Dedifferentiated amniotic fluid mesenchymal stem cell (primary cell): ENCODE results near the gene PLCH1.
A peak's percentile ranks its signal among the peaks of the same experiment; 100 is the strongest.

ENCODE experiments used
- DNase-seq: peaks from one replicate; pipeline ENCODE4 v3.0.0-alpha.2; 2016; ENCODE audit errors: extremely low spot score

Gene PLCH1

DNA sequence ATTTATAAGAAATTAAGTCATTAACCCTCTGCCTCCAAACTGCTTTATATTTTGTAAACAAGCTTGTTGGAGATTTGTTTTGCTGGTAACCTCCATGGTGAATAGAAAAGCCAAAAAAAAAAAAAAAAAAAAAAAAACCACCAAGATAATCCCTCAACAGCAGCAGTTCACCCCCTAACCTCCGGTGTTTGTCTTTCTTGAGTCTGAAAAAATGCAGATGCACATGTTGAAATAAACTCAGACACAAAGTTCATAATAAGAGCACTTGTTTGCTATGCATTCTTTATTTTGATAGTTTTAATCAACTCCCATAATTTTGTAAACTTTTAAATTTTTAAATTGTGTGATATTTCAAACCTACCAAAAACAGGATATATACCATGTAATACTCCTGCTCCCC lies 1.8 kb upstream of the PLCH1 start:
- no peak for DNase-seq

DNA sequence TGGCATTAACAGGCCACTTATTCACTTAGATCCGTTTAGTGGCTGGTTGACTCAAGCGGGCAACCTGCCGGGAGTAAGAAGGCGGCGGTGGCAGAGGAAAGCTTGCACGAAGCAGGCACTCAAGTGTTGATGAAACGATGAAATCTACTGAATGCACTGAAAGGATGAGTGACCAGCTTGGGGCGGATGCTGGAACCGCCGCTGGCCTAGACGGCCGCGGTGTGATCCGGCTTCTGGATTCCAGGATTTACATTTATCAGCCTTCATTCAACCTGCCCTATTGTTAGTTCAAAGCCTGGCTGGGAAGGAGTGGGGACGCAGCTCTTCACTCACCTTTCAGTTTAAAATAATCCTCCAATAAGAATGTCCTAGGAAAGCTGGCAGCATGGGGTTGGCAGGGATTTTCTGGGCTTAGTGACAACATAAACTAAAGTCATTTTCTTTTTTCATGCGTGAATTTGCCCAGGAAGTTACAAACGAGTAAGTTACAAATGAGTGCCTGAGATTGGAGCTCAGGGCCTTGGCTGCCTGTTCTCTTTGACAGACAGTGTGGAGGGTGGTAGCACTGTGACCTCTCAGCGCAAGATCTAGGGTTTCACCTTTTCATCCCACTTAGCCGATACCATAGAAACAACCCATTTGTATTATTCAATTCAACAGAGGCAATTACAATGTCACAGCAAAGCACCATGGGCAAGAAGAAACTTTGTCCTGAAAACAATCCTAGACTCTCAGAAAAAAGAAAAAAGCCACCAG lies 1.1 kb upstream of the PLCH1 start:
- no peak for DNase-seq

- DNase-seq, result no peak
These were observed 753 bp downstream of the PLCH1 start for GRCh38 chr3:155744010-155744625.

DNA sequence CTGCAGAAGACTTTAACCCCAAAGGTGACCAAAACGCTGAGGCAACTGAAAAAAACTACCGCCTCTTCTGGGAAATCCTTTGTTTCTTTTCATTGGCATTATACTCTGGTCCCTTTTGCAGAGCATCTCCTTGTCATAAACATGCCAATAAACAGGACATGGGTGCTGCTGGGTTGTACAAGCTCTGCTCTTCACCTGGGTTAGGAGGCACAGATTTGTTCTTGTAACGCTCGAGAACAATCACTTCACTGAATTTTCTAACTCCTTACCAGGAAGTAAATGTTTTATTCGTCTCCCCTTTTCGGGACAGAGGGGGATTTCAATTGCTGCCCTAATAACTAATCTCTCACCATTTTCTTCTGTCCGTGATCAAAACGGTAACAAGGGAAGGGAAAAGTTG lies 1.3 kb downstream of the PLCH1 start:
- no peak for DNase-seq

GRCh38 chr3:155742349-155742965 lies 2.4 kb downstream of the PLCH1 start:
- no peak for DNase-seq

DNA sequence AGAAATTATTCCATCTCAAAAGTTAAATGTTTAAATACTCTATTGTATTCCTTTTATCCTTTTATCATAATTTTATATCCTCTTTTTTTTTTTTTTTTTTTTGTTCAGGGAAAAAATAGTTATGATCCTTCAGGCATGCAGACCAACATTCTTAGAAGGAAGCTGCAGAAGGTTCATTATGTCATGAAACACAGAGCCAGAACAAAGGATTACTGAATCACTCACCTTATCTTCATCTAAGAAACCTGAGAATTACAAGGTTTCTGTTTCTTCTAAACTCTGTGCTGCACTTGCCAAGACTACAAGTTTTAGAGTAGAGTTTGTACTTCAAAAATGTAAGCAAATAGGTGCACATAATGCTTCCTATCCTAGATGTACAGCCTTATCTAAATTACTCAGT lies 3.3 kb downstream of the PLCH1 start:
- no peak for DNase-seq

DNA sequence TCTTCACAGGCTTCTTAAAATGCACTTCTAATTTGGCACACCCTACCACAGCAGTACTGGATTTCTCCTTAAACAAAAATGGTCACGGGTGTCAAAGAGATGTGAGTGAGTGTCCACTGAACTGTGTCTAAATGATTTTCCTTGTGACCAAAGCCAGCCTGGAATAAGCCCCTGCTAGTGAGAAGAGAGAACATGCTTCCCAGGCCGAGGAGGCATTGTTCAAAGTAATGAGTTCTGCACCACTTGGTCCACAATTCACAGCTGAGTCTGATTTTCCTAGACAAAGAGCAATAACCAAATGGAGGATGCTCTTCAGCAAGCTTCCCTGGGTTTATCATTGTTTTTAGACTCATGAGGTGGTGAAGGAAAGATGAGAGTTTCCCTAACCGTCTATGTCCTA lies 3.8 kb downstream of the PLCH1 start:
- no peak for DNase-seq

DNA sequence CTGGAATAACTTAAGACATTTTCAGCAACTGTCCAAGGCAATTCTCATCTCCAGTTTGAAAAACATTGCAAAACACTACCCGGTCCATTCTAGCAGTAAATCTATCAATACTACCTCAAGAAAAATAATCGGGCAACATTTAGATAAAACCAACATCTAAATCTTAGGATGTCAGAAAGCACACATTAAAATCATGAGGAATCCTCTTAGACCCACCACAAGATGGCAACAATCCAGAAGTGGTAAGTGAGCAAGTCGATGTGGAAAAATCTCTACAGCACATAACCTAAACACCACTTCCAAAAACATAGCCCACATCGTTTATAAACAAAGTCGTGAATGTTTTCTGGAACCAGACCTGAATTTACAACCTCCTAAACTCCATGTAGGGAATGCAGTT lies 5.7 kb downstream of the PLCH1 start:
- DNase-seq, result no peak

- DNase-seq, result no peak
These were observed 6.2 kb downstream of the PLCH1 start for GRCh38 chr3:155738580-155739076.

DNA sequence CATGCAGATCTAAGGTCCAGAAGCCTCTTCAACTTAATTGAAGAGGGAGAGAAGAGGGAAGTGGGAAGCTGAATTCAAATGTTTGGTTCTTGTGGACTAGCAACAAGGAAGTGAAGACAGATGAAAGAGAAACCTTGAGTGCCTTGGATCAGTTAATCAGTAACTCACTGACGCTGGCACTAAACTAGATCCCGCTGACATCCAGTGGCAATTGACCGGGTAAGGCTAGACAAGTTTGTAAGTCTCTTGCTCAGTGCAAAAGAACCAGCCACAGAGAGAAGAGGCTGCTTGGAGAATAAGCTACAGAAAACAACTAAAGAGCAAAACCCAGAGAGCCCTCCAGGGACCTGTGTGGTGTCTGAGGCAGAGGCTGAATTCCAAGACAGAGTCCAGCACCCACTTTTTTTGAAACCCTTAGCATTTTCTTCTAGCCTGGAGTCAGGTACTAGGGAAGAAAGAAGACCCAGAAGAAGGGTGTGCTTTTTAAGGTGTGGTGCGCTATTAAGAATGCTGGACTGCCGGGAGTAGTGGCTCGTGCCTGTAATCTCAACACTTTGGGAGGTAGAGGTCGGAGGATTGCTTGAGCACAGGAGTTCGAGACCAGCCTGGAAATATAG lies 6.9 kb downstream of the PLCH1 start:
- no peak for DNase-seq

- no peak for DNase-seq
These were observed 8.5 kb downstream of the PLCH1 start for GRCh38 chr3:155736381-155736780.

DNA sequence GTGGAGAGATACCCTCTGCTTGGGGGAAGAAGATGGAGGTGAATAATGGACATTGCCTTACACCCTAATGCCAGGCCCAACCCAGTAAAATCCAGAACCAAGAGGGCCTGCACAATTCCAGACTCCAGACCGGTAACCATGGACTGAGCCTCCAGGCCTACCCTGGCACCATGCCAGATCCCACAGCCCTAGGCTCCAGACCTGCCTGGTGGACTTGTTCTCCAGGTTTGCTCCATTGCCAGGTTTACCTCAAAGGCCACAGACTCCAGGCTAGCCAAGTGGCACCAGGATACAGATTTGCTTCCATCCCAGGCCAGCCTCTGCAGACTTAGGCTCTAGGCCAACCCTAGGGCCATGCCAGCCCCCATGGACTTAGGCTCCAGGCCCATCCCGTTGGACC lies 14.0 kb downstream of the PLCH1 start:
- DNase-seq, result no peak

DNA sequence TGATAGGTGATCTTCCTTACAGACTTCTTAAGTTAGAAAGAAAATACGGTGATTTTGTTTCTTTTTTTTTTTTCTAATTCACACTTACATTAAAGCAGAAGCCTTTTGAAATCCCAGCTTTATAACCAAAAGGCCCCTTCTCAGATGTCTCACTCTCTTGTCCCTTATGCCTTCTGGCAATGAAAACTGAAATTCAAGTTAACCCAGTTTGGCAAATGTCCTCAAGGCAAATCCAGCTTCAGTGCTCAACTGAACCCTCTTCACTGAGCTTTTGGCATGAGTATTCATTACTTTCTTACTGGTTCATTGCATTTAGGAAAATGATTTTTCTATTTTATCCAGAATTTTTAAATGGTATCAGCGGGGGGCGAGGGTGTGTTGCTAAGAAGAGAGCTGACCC lies 17.0 kb downstream of the PLCH1 start:
- DNase-seq, result no peak

DNA sequence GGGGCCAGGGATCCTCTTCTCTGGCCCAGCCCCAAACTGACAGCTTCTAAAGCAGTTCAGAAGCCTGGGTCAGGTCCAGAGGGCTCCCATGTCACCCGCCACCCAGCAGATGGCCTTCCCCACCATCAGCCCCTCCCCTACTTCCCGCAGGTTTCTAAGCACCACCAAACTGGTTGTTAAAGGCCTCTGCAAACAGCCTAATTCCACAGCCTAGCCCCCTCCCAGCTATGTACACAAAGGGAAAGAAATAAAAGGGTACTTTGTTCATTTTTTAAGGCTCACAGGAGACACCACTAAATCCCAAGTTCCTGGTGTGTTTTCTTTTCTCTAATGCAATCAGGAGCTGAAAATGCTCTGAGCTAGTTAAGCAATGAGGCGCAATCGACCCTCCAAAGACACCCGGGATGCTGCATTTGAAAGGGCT lies 30.6 kb downstream of the PLCH1 start:
- no peak for DNase-seq

DNA sequence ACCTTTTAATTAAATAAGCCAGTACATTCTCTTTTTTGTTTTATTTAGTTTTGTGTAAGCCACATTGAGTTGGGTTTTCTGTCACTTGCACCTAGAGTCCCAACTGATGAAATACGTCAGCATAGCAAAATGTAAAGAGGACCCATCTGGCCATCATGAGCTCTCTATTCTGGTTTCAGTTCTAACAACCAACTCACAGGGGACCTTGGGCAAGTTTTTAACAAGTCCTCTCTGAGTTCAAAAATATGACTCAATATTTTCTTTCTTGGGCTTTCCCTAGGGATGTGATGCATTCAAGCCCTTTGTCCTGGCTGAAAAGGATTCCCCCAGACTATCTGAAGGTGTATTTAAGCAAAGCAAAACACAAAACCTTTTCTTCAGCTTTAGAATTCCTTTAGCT lies 32.9 kb downstream of the PLCH1 start:
- no peak for DNase-seq

GRCh38 chr3:155704771-155705559 lies 39.9 kb downstream of the PLCH1 start:
- DNase-seq, result no peak

GRCh38 chr3:155704061-155704460 lies 40.8 kb downstream of the PLCH1 start:
- DNase-seq, result no peak

- DNase-seq, result no peak
These were observed 41.9 kb downstream of the PLCH1 start for GRCh38 chr3:155702745-155703591.

DNA sequence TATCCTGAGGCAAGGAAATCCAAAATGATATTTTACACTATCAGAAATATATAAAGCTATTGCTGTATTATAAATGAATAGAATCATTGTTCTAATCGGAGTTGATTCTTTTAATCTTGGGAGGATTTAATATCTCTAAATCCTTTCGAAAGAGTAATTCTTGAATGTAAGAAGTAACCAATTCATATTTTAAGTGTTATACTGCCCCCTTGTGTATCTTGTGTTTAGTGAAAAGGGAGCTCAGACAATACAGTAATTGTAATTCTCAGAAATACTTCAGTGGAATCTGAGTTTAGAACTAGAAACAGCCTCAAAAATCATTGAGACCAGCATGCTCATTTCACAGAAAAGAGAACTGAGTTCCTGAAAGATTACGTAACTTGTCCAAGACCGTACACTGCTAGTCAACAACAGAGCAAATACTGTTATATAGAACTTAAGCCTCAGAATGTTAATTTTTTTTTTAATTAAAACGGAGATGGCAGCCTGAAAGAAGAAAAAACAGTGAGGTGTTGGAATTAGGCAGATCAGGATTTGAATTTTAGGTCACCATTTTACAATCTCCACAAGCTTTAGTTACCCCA lies 42.9 kb downstream of the PLCH1 start:
- DNase-seq, result peak; percentile 84

DNA sequence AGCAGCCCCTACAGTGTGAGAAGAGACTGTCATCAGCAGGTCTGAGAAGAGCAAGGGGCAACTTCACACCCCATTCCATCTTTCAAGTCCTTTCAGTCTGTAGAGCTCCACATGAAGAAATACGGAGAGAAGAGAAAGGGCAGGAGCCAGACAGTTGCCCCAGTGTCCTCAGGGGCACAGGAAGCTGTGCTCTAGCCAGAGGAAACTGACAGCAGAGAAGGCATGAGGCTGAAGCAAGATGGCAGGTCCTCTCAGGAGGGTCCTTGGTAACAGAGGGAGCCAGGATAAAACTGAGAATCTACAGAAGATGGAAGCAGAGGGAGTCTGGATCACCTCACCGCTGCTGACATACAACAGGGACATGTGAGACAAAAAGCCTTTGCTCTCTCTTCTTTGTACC lies 47.3 kb downstream of the PLCH1 start:
- DNase-seq, result no peak

DNA sequence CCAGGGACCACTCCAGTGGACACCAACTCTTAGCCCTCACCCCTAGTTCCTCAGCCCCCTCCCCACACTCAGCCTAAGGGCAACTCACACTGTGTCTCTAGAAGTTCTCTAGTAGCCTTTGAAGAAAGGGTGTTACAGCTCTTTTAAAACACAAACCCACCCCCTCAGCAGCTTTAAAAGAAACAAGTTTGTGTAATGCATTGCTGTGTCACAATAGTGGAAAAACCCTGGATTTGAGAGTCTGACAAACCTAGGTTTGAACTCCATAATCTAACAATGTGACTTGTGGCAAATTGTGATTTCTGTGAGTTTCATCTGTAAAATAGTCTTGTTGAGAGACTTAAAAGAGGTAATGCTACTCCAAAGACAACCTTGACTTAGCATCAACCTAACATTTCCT lies 54.0 kb downstream of the PLCH1 start:
- DNase-seq, result no peak
